ENCODE measurements around the gene VAMP8. TPM values are rescaled to one million over a fixed set of nuclear protein-coding genes. Genes with fewer than 3 reads are reported as not detected.

VAMP8 gene
- polyA plus RNA-seq, 3 donors = 260 to 761 (median 623) TPM

DNA sequence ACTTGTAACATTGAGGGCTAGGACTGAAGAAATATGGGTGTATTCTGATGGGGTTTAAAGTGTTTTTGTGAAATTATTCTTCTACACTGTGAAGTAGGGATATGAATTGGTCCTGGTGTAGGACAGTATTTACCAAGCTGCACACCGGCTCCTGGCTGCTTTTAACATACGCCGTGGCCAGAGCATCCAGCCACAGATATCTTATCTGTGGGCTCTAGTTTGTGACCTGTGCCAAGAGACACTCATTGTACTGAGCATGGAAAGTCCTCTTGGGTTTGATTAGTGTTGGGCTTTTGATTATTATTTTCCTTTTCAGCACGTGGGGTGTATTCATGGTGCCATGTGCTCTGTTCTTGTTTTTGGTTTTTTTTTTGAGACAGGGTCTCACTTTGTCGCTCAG, 46.6 kb downstream of the VAMP8 start:
- Mint-ChIP-seq H3K4me3 (no peak overlapping the region), H3K4me1 (peaks cover 3% of the 10 kb centered on the region), H3K9me3 (no peaks in the 10 kb centered on the region), H3K36me3 (peaks cover 66 to 92% of the 10 kb centered on the region in 2 donors), H3K27ac (peak overlapping the region in 3 of 7 donors; percentile 19 to 82 (median 46)), H3K27me3 (ENCODE audit: low read depth in 3 of 3) (peaks cover 0 to 2% (median 0%) of the 10 kb centered on the region in 3 donors)
- peaks cover 92 to 99% of the 10 kb centered on the region in 2 donors for H3K36me3 ChIP-seq (replicated peaks in 1 of 2; ENCODE audit: control insufficient read depth in 1 of 2, insufficient read depth in 2 of 2, low read length in 2 of 2)
- H3K4me1 ChIP-seq (ENCODE audit: control insufficient read depth in 1 of 2, insufficient read depth in 2 of 2, low read length in 2 of 2) = no peaks in the 10 kb centered on the region
- DNase-seq = no peak
- WGBS (ENCODE audit: insufficient coverage) = 100% methylated on average over 5 of the region's 5 CpGs
- H3K27ac ChIP-seq (ENCODE audit: low read depth in 1 of 2, low read length in 2 of 2) = no peak overlapping the region
- TF ChIP-seq, protein P1, sequence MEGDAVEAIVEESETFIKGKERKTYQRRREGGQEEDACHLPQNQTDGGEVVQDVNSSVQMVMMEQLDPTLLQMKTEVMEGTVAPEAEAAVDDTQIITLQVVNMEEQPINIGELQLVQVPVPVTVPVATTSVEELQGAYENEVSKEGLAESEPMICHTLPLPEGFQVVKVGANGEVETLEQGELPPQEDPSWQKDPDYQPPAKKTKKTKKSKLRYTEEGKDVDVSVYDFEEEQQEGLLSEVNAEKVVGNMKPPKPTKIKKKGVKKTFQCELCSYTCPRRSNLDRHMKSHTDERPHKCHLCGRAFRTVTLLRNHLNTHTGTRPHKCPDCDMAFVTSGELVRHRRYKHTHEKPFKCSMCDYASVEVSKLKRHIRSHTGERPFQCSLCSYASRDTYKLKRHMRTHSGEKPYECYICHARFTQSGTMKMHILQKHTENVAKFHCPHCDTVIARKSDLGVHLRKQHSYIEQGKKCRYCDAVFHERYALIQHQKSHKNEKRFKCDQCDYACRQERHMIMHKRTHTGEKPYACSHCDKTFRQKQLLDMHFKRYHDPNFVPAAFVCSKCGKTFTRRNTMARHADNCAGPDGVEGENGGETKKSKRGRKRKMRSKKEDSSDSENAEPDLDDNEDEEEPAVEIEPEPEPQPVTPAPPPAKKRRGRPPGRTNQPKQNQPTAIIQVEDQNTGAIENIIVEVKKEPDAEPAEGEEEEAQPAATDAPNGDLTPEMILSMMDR (IDR thresholded peaks at IDR 0.05) = no peak
- no peaks in the 10 kb centered on the region for H3K27me3 ChIP-seq (ENCODE audit: control insufficient read depth in 2 of 2, insufficient read depth in 2 of 2, low read length in 2 of 2)
- H4K20me1 ChIP-seq (ENCODE audit: insufficient read depth, low read length) = peaks cover 34% of the 10 kb centered on the region
- no peak overlapping the region for H2AFZ ChIP-seq (ENCODE audit: insufficient read depth, low read depth, low read length, poor library complexity, severe bottlenecking)
- H3K79me2 ChIP-seq (ENCODE audit: insufficient read depth, low read length) = peaks cover 33% of the 10 kb centered on the region
- no peak overlapping the region for H3K4me3 ChIP-seq (replicated peaks in 1 of 3; ENCODE audit: low read depth in 2 of 3, low read length in 3 of 3)
- no peak overlapping the region for H3K4me2 ChIP-seq (replicated peaks; ENCODE audit: extremely low read depth, low read length, poor library complexity, severe bottlenecking)
- intact Hi-C loops (cut with micrococcal nuclease) = no loop called here
- H3K9ac ChIP-seq (ENCODE audit: insufficient read depth, low read length, poor library complexity, severe bottlenecking) = no peak overlapping the region
- H3K9me3 ChIP-seq (replicated peaks in 1 of 2; ENCODE audit: control insufficient read depth in 1 of 2, insufficient read depth in 1 of 2, low read length in 2 of 2) = no peaks in the 10 kb centered on the region

GRCh38 chr2:85628658-85629057, 51.3 kb downstream of the VAMP8 start:
- H3K4me3 ChIP-seq (replicated peaks in 1 of 3; ENCODE audit: low read depth in 2 of 3, low read length in 3 of 3) = no peak overlapping the region
- WGBS (ENCODE audit: insufficient coverage) = 100% methylated on average over 1 of the region's 2 CpGs
- peaks cover 12% of the 10 kb centered on the region for H4K20me1 ChIP-seq (ENCODE audit: insufficient read depth, low read length)
- H3K4me1 ChIP-seq (ENCODE audit: control insufficient read depth in 1 of 2, insufficient read depth in 2 of 2, low read length in 2 of 2) = no peaks in the 10 kb centered on the region
- peaks cover 2% of the 10 kb centered on the region for H3K4me1 Mint-ChIP-seq
- no peaks in the 10 kb centered on the region for H3K9me3 Mint-ChIP-seq
- peak overlapping the region in 1 of 7 donors; percentile 26 for H3K27ac Mint-ChIP-seq
- TF ChIP-seq, protein P1 (IDR thresholded peaks at IDR 0.05) = no peak
- no peak overlapping the region for H2AFZ ChIP-seq (ENCODE audit: insufficient read depth, low read depth, low read length, poor library complexity, severe bottlenecking)
- H3K27me3 ChIP-seq (ENCODE audit: control insufficient read depth in 2 of 2, insufficient read depth in 2 of 2, low read length in 2 of 2) = no peaks in the 10 kb centered on the region
- peaks cover 93 to 100% of the 10 kb centered on the region in 2 donors for H3K36me3 ChIP-seq (replicated peaks in 1 of 2; ENCODE audit: control insufficient read depth in 1 of 2, insufficient read depth in 2 of 2, low read length in 2 of 2)
- DNase-seq = no peak
- H3K27ac ChIP-seq (ENCODE audit: low read depth in 1 of 2, low read length in 2 of 2) = peak overlapping the region in 1 of 2 donors; percentile 45
- H3K36me3 Mint-ChIP-seq = peaks cover 81 to 98% of the 10 kb centered on the region in 2 donors
- H3K27me3 Mint-ChIP-seq (ENCODE audit: low read depth in 3 of 3) = peaks cover 0 to 2% (median 0%) of the 10 kb centered on the region in 3 donors
- H3K79me2 ChIP-seq (ENCODE audit: insufficient read depth, low read length) = peaks cover 15% of the 10 kb centered on the region
- no peak overlapping the region for H3K4me3 Mint-ChIP-seq
- H3K9ac ChIP-seq (ENCODE audit: insufficient read depth, low read length, poor library complexity, severe bottlenecking) = no peak overlapping the region
- no peak overlapping the region for H3K4me2 ChIP-seq (replicated peaks; ENCODE audit: extremely low read depth, low read length, poor library complexity, severe bottlenecking)
- H3K9me3 ChIP-seq (replicated peaks in 1 of 2; ENCODE audit: control insufficient read depth in 1 of 2, insufficient read depth in 1 of 2, low read length in 2 of 2) = no peaks in the 10 kb centered on the region
- intact Hi-C loops (cut with micrococcal nuclease) = no loop called here

Data from CD14-positive monocyte (primary cell).